Measurements from ENCODE around the gene ZNF500.

DNA sequence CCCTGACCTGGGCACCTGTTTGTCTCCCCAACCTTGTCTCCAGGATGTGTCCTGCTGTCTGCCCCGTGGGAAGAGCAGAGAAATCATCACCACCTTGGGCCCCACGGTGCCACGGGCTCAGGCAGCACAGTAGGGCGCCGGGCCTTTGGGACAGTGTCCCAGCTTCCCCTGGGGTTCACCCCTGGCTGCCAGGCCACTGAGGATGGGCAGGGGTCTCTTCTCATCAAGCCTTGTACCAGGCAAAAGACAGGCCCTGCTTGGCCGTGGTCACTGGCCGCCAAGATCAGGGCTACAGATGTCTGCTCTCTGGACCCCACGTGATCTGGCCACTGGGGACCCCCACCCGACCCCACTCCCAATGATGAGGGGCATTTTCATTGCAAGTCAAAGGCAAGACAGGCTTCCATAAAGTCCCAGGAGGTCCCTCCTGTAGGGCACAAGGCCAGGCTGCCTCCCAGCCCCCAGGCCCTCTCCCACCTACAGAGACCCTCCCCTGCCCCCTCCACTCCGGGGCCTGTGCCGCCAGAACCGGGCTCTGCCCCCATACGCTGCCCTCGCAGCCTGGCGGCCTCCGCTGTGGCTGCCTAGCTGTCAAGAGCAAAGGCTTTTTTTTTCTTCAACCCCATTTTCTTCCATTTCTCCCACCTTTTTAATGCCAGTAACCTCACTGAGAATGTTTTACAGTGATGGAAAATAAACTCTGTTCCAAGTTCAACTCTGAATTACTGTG is 18.1 kb downstream of the ZNF500 start:
- TF ChIP-seq, protein P1, sequence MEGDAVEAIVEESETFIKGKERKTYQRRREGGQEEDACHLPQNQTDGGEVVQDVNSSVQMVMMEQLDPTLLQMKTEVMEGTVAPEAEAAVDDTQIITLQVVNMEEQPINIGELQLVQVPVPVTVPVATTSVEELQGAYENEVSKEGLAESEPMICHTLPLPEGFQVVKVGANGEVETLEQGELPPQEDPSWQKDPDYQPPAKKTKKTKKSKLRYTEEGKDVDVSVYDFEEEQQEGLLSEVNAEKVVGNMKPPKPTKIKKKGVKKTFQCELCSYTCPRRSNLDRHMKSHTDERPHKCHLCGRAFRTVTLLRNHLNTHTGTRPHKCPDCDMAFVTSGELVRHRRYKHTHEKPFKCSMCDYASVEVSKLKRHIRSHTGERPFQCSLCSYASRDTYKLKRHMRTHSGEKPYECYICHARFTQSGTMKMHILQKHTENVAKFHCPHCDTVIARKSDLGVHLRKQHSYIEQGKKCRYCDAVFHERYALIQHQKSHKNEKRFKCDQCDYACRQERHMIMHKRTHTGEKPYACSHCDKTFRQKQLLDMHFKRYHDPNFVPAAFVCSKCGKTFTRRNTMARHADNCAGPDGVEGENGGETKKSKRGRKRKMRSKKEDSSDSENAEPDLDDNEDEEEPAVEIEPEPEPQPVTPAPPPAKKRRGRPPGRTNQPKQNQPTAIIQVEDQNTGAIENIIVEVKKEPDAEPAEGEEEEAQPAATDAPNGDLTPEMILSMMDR (IDR thresholded peaks at IDR 0.05) = no peak
- TF ChIP-seq POLR2A (IDR thresholded peaks at IDR 0.05) = no peak

All from sigmoid colon (tissue), 3 donors.